Measurements from ENCODE around the gene TP53I11. TPM values are rescaled to one million over a fixed set of nuclear protein-coding genes. Genes with fewer than 3 reads are reported as not detected.

The TP53I11 gene
- total RNA-seq, 2 experiments from 2014 or later: 15.7 to 17.6 TPM

- H3K36me3 Mint-ChIP-seq: peaks cover 2% of the 10 kb centered on the region
- H3K27me3 Mint-ChIP-seq: no peaks in the 10 kb centered on the region
- H3K27ac Mint-ChIP-seq: no peak overlapping the region
- no peaks in the 10 kb centered on the region for H3K9me3 Mint-ChIP-seq
- H3K4me1 Mint-ChIP-seq (ENCODE audit: low read depth): peaks cover 9% of the 10 kb centered on the region
- POLR2A ChIA-PET: no interaction called here
- intact Hi-C loops (cut with micrococcal nuclease): no loop called here
- no peak overlapping the region for H3K4me3 Mint-ChIP-seq
- CTCF ChIA-PET: interaction anchor here (0.9 to 2.5 kb wide), 5 partner anchors 25 to 269 kb away, joined by 3 to 6 read pairs (median 6); no protein-coding TSS in a partner anchor
- DNase-seq: no peak
Observed at GRCh38 chr11:44885919-44886789, 64.5 kb downstream of the TP53I11 start.

DNA sequence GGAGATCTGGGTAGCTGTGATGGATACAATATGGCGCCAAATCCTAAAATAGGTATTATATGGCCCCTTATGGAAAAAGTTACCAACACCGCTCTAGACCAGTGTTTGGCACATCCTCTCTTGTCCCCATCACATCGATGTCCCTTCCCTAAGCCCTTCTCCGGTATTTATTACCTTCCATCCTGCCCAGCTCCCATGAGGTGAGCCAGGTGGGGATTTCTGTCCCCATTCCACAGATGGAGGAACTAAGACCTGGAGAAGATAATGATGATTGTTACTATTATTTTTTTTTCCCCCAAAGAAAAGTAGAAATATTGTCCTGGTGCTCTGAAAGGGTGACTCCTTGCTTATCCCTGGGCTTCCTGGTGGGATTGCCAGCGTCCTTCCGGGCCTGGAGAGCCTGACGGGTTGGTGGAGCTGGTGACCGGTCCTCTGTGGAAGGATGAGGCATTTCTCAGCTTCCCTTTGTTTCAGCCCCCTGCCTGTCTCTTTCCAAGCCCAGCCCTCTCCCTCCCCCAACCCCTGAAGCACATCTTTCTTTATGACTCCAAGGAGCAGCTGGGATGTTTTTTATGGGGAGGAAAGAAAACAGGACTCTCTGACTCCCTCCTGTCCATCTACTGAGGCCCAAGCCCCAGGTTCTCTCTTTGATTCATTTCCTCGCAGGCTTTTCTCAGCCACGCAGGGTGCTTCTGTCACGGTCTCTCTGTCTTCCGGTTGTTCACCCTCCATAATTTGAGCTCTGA, 65.4 kb downstream of the TP53I11 start:
- H3K27me3 Mint-ChIP-seq: no peaks in the 10 kb centered on the region
- H3K27ac Mint-ChIP-seq: no peak overlapping the region
- H3K4me3 Mint-ChIP-seq: no peak overlapping the region
- no peaks in the 10 kb centered on the region for H3K9me3 Mint-ChIP-seq
- intact Hi-C loops (cut with micrococcal nuclease): no loop called here
- ChIA-PET POLR2A (interaction anchor here (1.1 kb wide), 1 partner anchor 17 kb away, joined by 4 read pairs; no protein-coding TSS in a partner anchor), CTCF (interaction anchor here (0.7 to 2.2 kb wide), 4 partner anchors 26 to 320 kb away, joined by 3 to 6 read pairs (median 6); no protein-coding TSS in a partner anchor)
- peaks cover 2% of the 10 kb centered on the region for H3K36me3 Mint-ChIP-seq
- H3K4me1 Mint-ChIP-seq (ENCODE audit: low read depth): peaks cover 9% of the 10 kb centered on the region
- no peak for DNase-seq

- no peak for DNase-seq
- H3K27ac Mint-ChIP-seq: no peak overlapping the region
- H3K4me1 Mint-ChIP-seq (ENCODE audit: low read depth): peaks cover 9% of the 10 kb centered on the region
- no peaks in the 10 kb centered on the region for H3K27me3 Mint-ChIP-seq
- POLR2A ChIA-PET: no interaction called here
- no peaks in the 10 kb centered on the region for H3K9me3 Mint-ChIP-seq
- peaks cover 2% of the 10 kb centered on the region for H3K36me3 Mint-ChIP-seq
- H3K4me3 Mint-ChIP-seq: no peak overlapping the region
- intact Hi-C loops (cut with micrococcal nuclease): no loop called here
- CTCF ChIA-PET: interaction anchor here (0.6 to 2.2 kb wide), 3 partner anchors 27 to 172 kb away, joined by 3 to 6 read pairs (median 6); no protein-coding TSS in a partner anchor
Observed at GRCh38 chr11:44884056-44884455, 66.6 kb downstream of the TP53I11 start.

DNA sequence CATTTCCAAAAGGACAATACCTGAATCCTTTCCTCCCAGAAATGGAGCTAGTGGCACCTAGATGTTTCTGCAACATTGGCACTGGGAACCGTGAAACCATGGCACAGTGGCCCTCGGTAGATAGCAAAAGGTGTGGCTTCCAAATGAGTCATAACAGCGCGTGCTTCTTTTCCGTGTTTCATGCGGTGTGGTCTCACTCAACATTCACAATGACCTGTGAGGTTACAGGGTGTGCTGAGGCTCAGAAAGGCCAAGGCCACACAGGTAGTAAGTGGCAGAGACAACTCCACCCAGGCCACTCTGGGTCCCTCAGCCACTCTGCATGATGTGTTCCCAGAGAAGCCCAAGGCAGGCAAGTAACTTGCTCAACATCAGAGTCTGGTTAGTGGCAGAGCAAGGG, 67.4 kb downstream of the TP53I11 start:
- POLR2A ChIA-PET: no interaction called here
- CTCF ChIA-PET: no interaction called here
- Mint-ChIP-seq H3K4me3 (no peak overlapping the region), H3K27ac (no peak overlapping the region), H3K36me3 (no peaks in the 10 kb centered on the region), H3K27me3 (no peaks in the 10 kb centered on the region), H3K4me1 (ENCODE audit: low read depth) (peaks cover 9% of the 10 kb centered on the region), H3K9me3 (no peaks in the 10 kb centered on the region)
- peak; percentile 32 for DNase-seq
- intact Hi-C loops (cut with micrococcal nuclease): loop anchor here (1.0 kb wide), 1 partner anchor 154 kb away; no protein-coding TSS in a partner anchor

Other genes starting within 250 kb of the TP53I11 start
- 1 to 10 TPM; 5.8 to 8.2 TPM for gene TSPAN18, start 223.9 kb downstream of the TP53I11 start, total RNA-seq
- 1 to 10 TPM; 1.1 to 1.2 TPM for gene PRDM11, start 195.8 kb upstream of the TP53I11 start, total RNA-seq